ENCODE data around the gene RSPH6A. TPM values are rescaled to one million over a fixed set of nuclear protein-coding genes. Genes with fewer than 3 reads are reported as not detected.

The RSPH6A gene
- total RNA-seq, 1 donor from 2014 or later = not detected

- Histone ChIP-seq H3K27ac (peak overlapping the region; percentile 91), H3K36me3 (peaks cover 0 to 6% of the 10 kb centered on the region in 2 donors), H3K27me3 (no peaks in the 10 kb centered on the region), H3K4me3 (peak overlapping the region in 1 of 2 donors; percentile 58), H3K9me3 (no peaks in the 10 kb centered on the region), H3K4me1 (peaks cover 28% of the 10 kb centered on the region)
- intact Hi-C loops (cut with DNase I) = no loop called here
- DNase-seq (ENCODE audit: extremely low spot score in 2 of 2) = no peak
- TF ChIP-seq POLR2AphosphoS5 (IDR thresholded peaks at IDR 0.05; ENCODE audit: insufficient read depth in 1 of 2, low read depth in 1 of 2) (no peak), CTCF (IDR thresholded peaks at IDR 0.05) (no peak), POLR2A (IDR thresholded peaks at IDR 0.05) (no peak)
These were observed 43.7 kb downstream of the RSPH6A start for GRCh38 chr19:45771311-45771933.

GRCh38 chr19:45770192-45771101 lies 44.7 kb downstream of the RSPH6A start:
- no peaks in the 10 kb centered on the region for H3K9me3 ChIP-seq
- TF ChIP-seq POLR2A (IDR thresholded peaks at IDR 0.05) (peak in 1 of 2 donors; percentile 2), CTCF (IDR thresholded peaks at IDR 0.05) (peak; percentile 73 to 95 (median 87)), POLR2AphosphoS5 (IDR thresholded peaks at IDR 0.05; ENCODE audit: insufficient read depth in 1 of 2, low read depth in 1 of 2) (peak; percentile 87 to 91)
- H3K27me3 ChIP-seq = no peaks in the 10 kb centered on the region
- peaks cover 38% of the 10 kb centered on the region for H3K4me1 ChIP-seq
- peak overlapping the region; percentile 58 to 80 for H3K4me3 ChIP-seq
- peaks cover 0 to 10% of the 10 kb centered on the region in 2 donors for H3K36me3 ChIP-seq
- peak overlapping the region; percentile 91 for H3K27ac ChIP-seq
- intact Hi-C loops (cut with DNase I) = no loop called here
- peak in 1 of 2 donors; percentile 100 for DNase-seq (ENCODE audit: extremely low spot score in 2 of 2)

- DNase-seq (ENCODE audit: extremely low spot score in 2 of 2) = no peak
- H3K4me3 ChIP-seq = peak overlapping the region; percentile 58 to 80
- intact Hi-C loops (cut with DNase I) = no loop called here
- H3K4me1 ChIP-seq = peaks cover 45% of the 10 kb centered on the region
- TF ChIP-seq CTCF (IDR thresholded peaks at IDR 0.05) = no peak
- H3K27me3 ChIP-seq = no peaks in the 10 kb centered on the region
- H3K9me3 ChIP-seq = no peaks in the 10 kb centered on the region
- peak overlapping the region; percentile 91 for H3K27ac ChIP-seq
- peaks cover 0 to 10% of the 10 kb centered on the region in 2 donors for H3K36me3 ChIP-seq
These were observed 45.3 kb downstream of the RSPH6A start for GRCh38 chr19:45769821-45770191.

- DNase-seq (ENCODE audit: extremely low spot score in 2 of 2) = peak in 1 of 2 donors; percentile 98
- Histone ChIP-seq H3K27ac (peak within 1 kb of the TSS; percentile 98), H3K27me3 (no peaks in the 10 kb centered on the region), H3K4me3 (peak within 1 kb of the TSS; percentile 58 to 80), H3K9me3 (no peaks in the 10 kb centered on the region), H3K4me1 (peaks cover 51% of the 10 kb centered on the region), H3K36me3 (peaks cover 0 to 7% of the 10 kb centered on the region in 2 donors)
- TF ChIP-seq CTCF (IDR thresholded peaks at IDR 0.05) = no peak
- TF ChIP-seq POLR2AphosphoS5 (IDR thresholded peaks at IDR 0.05; ENCODE audit: insufficient read depth in 1 of 2, low read depth in 1 of 2) = peak; percentile 99
- peak in 1 of 2 donors; percentile 96 for TF ChIP-seq POLR2A (IDR thresholded peaks at IDR 0.05)
- intact Hi-C loops (cut with DNase I) = no loop called here
These were observed 45.9 kb downstream of the RSPH6A start, which contains the start of gene SIX5 for GRCh38 chr19:45768984-45769782. SIX5 (minus strand) TSS chr19:45769252; CDS start chr19:45768844, 408 bp downstream.
